ENCODE data around the gene ULK1.

GRCh38 chr12:131927110-131928079 lies 33.0 kb downstream of the ULK1 start:
- no peak for TF ChIP-seq CTCF (conservative IDR thresholded peaks at IDR 0.05 in 1 of 2, IDR thresholded peaks at IDR 0.05 in 1 of 2; ENCODE audit: low read depth in 1 of 2, low read length in 2 of 2)
- no peak for TF ChIP-seq EZH2 (IDR thresholded peaks at IDR 0.05; ENCODE audit: low read length, missing control alignments)
